H1 (cell line): ENCODE data around the gene TEKT5. TPM values are rescaled to one million over a fixed set of nuclear protein-coding genes. Genes with fewer than 3 reads are reported as not detected.

Experiments used
- ATF3 ChIP-seq: IDR thresholded peaks from 2 replicates; pipeline ENCODE4 v1.6.1; 2011; ENCODE audit warnings: low read depth, mild to moderate bottlenecking, low read length; ENCODE audit not compliant: insufficient read depth
- BACH1 ChIP-seq: IDR thresholded peaks from 2 replicates; pipeline ENCODE4 v1.6.1; 2012; ENCODE audit warnings: low read length, improper control_type of control experiment
- GABPA ChIP-seq: IDR thresholded peaks from 2 replicates; pipeline ENCODE4 v1.6.1; 2011; ENCODE audit warnings: mild to moderate bottlenecking, low read length, moderate library complexity, borderline replicate concordance; ENCODE audit not compliant: insufficient read depth
- RNF2 ChIP-seq: fragments of 200-900, 300-1000 bp; sonication (generic); IDR thresholded peaks from 2 replicates; pipeline ENCODE4 v1.7.1; 2016; ENCODE audit warnings: borderline replicate concordance, low read depth, mild to moderate bottlenecking, antibody characterized with exemption, low read length; ENCODE audit not compliant: poor library complexity, severe bottlenecking; ENCODE audit errors: missing control alignments
- TEAD4 ChIP-seq: IDR thresholded peaks from 2 replicates; pipeline ENCODE4 v1.6.1; 2012; ENCODE audit warnings: low read depth, low read length, inconsistent platforms, mixed read lengths
- polyA plus RNA-seq, 7 experiments: library from polyadenylated mRNA; depleted of rRNA in 3 of 7; stranded (reverse) in 5 of 7; unstranded in 2 of 7; fragments of >200 nt in 5 of 7; fragments of 200-250 nt in 2 of 7; gene quantifications; 1 replicate in 5 of 7; 2 replicates in 1 of 7; 4 replicates in 1 of 7; pipeline versions ENCODE4 v1.2.1 to v1.2.3, GENCODE V29; 2011 to 2013; ENCODE audit warnings: missing spikeins in 2 of 7, mixed read lengths in 2 of 7
- total RNA-seq: library from RNA; stranded (reverse); fragmentation: NEBNext Ultra II Directional; extraction: Animal tissue kit (Norgen Biotek cat#: 25700); gene quantifications from 2 replicates; pipeline ENCODE4 v1.2.1, GENCODE V29; 2021

Gene TEKT5
- total and polyA plus RNA-seq, 2 of the 8 experiments (the other 6 are each of a cell fraction or from before 2014, with no cell fraction given) = 0.95 TPM; not detected in 1

GRCh38 chr16:10631886-10632285, 62.8 kb downstream of the TEKT5 start (continued):
- TF ChIP-seq RNF2 (no peak), ATF3 (no peak), GABPA (no peak), BACH1 (no peak), TEAD4 (no peak)
